Measurements from ENCODE around the gene MIS12.

The MIS12 gene

DNA sequence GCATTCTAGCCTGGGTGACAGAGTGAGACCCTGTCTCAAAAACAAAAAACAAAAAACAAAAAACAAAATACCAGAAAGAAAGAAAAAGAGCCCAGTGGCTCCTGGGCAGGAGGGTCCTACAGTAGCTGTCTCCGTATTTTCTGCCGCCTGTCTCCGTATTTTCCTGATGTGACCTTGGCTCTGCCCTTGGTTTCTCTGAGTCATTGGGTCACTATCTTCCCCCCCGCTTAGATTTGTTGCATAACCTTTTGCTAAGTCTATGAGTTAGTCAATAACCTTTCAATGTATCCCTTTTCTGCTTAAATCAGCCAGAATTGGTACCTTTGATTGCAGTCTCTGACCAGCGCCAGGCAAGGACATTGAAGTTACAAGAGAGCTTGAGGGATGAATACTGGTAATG lies 36.9 kb downstream of the MIS12 start:
- no peak for TF ChIP-seq FOXP2 (optimal IDR thresholded peaks at IDR 0.05; ENCODE audit: borderline replicate concordance, extremely low read depth, extremely low read length, insufficient read depth)
- TF ChIP-seq, protein P1, sequence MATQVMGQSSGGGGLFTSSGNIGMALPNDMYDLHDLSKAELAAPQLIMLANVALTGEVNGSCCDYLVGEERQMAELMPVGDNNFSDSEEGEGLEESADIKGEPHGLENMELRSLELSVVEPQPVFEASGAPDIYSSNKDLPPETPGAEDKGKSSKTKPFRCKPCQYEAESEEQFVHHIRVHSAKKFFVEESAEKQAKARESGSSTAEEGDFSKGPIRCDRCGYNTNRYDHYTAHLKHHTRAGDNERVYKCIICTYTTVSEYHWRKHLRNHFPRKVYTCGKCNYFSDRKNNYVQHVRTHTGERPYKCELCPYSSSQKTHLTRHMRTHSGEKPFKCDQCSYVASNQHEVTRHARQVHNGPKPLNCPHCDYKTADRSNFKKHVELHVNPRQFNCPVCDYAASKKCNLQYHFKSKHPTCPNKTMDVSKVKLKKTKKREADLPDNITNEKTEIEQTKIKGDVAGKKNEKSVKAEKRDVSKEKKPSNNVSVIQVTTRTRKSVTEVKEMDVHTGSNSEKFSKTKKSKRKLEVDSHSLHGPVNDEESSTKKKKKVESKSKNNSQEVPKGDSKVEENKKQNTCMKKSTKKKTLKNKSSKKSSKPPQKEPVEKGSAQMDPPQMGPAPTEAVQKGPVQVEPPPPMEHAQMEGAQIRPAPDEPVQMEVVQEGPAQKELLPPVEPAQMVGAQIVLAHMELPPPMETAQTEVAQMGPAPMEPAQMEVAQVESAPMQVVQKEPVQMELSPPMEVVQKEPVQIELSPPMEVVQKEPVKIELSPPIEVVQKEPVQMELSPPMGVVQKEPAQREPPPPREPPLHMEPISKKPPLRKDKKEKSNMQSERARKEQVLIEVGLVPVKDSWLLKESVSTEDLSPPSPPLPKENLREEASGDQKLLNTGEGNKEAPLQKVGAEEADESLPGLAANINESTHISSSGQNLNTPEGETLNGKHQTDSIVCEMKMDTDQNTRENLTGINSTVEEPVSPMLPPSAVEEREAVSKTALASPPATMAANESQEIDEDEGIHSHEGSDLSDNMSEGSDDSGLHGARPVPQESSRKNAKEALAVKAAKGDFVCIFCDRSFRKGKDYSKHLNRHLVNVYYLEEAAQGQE (IDR thresholded peaks at IDR 0.05; ENCODE audit: insufficient read depth in 1 of 2, low read depth in 2 of 2, low read length in 2 of 2), result no peak
- TF ChIP-seq TAF1 (IDR thresholded peaks at IDR 0.05; ENCODE audit: borderline replicate concordance, insufficient read depth, low read length), result no peak
- no peak for TF ChIP-seq SIN3A (IDR thresholded peaks at IDR 0.05; ENCODE audit: borderline replicate concordance, insufficient read depth, low read length)
- TF ChIP-seq POLR2AphosphoS5 (IDR thresholded peaks at IDR 0.05; ENCODE audit: low read depth, low read length), result no peak

DNA sequence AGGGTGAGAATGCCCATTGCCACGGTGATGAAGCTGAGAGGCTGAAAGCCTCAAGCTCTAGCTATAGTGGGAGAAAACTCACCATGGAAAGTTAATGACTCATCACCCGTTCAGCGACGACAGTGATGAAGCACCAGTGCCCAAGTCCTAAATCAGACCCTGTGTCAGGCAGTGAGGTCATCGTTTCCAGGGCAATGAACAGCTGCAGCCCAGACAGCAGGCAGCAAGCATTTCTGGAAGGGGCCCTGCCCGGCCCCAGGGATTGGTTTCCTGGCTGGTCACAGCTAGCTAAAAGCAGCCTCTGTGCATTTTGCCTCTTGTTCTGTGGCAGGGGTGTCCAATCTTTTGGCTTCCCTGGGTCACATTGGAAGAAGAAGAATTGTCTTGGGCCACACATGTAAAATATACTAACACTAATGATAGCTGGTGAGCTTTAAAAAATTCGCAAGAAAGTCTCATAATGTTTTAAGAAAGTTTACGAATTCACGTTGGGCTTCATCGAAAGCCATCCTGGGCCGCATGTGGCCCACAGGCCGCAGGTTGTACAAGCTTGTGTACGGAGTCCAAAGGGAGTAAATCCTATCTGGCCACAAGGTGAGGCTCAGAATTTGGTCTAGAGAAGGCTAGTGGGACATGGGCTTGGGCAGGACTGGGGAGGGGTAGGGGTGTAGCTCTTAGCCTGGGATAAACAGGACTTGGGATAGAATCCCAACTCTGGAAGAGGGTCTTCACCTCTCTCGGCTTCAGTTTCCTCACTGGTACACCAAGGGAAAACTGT lies 40.6 kb downstream of the MIS12 start:
- TF ChIP-seq FOXP2 (optimal IDR thresholded peaks at IDR 0.05; ENCODE audit: borderline replicate concordance, extremely low read depth, extremely low read length, insufficient read depth) (no peak), TAF1 (IDR thresholded peaks at IDR 0.05; ENCODE audit: borderline replicate concordance, insufficient read depth, low read length) (no peak), POLR2AphosphoS5 (IDR thresholded peaks at IDR 0.05; ENCODE audit: low read depth, low read length) (no peak), SIN3A (IDR thresholded peaks at IDR 0.05; ENCODE audit: borderline replicate concordance, insufficient read depth, low read length) (peak; percentile 29; the same call in 1 of the 2 replicates)
- TF ChIP-seq, protein P1 (IDR thresholded peaks at IDR 0.05; ENCODE audit: insufficient read depth in 1 of 2, low read depth in 2 of 2, low read length in 2 of 2), result no peak

DNA sequence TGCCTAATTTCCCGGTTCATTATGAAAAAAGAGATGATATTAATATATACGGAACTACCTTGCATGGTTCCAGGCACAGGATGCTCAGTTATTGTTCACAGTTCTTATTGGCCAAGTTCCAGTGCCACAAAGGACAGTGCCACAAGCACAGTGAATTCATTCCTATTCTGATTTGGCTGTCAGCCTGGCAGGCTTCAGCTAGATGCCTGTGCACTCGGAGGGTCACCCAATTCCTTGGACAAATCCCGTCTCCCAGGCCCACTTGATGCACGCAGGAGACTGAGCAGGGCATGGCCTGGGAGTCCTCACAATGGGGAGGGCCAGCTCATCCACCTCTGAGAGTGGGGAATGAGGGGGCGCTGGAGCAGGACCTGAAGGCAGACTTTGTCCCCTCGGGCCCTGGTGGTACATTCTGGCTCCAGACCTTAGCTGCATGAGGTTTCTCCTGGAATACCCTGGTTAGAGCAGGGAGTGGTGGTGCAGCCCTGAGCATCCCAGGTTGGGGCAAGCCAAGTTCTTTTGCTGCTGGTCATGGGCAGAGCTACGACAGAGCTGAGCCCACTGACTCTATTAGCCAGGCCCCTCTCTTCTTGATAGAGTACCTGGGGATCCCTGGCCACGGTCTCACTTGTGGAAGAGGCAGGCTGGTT lies 41.4 kb downstream of the MIS12 start:
- no peak for TF ChIP-seq TAF1 (IDR thresholded peaks at IDR 0.05; ENCODE audit: borderline replicate concordance, insufficient read depth, low read length)
- TF ChIP-seq, protein P1 (IDR thresholded peaks at IDR 0.05; ENCODE audit: insufficient read depth in 1 of 2, low read depth in 2 of 2, low read length in 2 of 2), result no peak

DNA sequence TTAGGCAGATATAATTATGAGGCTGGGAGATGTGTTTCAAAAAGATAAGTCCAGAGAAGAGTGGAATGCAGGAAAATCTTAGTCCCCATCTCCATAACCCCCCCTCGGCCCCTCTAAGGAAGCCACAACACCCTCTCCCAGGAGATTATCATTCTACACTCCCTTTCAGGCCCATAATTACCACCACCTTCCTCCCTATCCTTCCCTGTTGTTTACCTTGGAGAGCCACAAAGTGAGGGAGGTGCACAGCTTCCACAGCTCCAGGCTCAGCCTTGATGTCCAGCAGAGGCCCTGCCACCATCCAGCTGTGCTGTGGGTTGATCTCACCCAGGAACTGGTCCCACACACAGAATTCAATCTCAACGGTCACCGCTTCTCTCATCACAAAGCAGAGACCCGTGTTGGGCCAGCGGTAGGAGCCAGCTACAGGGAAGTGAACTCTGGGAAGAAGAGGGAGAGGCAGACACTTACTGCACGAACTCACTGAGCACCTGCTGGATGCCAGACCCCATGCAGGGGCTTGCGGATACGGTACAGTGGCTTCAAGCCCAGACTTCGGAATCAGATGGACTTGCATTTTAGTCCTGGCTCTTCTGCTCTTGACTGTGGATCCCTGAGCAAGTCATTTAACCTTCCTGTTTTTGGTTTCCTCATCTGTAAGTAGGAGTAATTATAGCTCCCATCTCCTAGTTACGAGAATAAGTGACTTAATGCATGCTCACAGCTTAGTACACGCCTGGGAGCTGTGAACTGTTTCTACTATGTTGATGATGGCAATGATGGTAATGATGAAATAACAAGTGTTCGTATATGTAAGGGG lies 44.1 kb downstream of the MIS12 start:
- TF ChIP-seq TAF1 (IDR thresholded peaks at IDR 0.05; ENCODE audit: borderline replicate concordance, insufficient read depth, low read length), result no peak
- TF ChIP-seq FOXP2 (optimal IDR thresholded peaks at IDR 0.05; ENCODE audit: borderline replicate concordance, extremely low read depth, extremely low read length, insufficient read depth), result no peak
- no peak for TF ChIP-seq POLR2AphosphoS5 (IDR thresholded peaks at IDR 0.05; ENCODE audit: low read depth, low read length)
- TF ChIP-seq, protein P1 (IDR thresholded peaks at IDR 0.05; ENCODE audit: insufficient read depth in 1 of 2, low read depth in 2 of 2, low read length in 2 of 2), result no peak
- TF ChIP-seq SIN3A (IDR thresholded peaks at IDR 0.05; ENCODE audit: borderline replicate concordance, insufficient read depth, low read length), result no peak
